Right lobe of liver (tissue), 6 donors: ENCODE results near the gene TSPAN33. TPM values are rescaled to one million over a fixed set of nuclear protein-coding genes. Genes with fewer than 3 reads are reported as not detected.
"Not testable (repeated sequence)": the region's sequence is repeated elsewhere in the genome, so short reads cannot be mapped to it uniquely, and the experiment has no call there.

Experiments
- ATAC-seq, 4 donors: fragments of 200-7000 bp; cut with Tn5 transposase; one replicate each; pipeline ENCODE4 v1.9.1; 2020; ENCODE audit warnings: mild to moderate bottlenecking in 4 of 4, moderate library complexity in 4 of 4
- DNase-seq, 3 donors: peaks; one replicate each; pipeline ENCODE4 v3.0.0-alpha.2; 2020
- H3K27ac ChIP-seq, 3 donors: fragments of 200-600 bp; one replicate each; pipeline ENCODE4 v1.8.0; 2022
- H3K27me3 ChIP-seq, 2 donors: fragments of 200-600 bp; one replicate each; pipeline ENCODE4 v1.8.0; 2022
- H3K36me3 ChIP-seq, 4 donors: fragments of 200-600 bp; sonication (generic) in 1 of 4; one replicate each; pipeline versions ENCODE4 v1.5.1 to v1.8.0; 2017 to 2022; ENCODE audit warnings: control low read depth in 1 of 4
- H3K4me1 ChIP-seq, 4 donors: fragments of 200-600 bp; sonication (generic) in 1 of 4; one replicate each; pipeline versions ENCODE4 v1.5.1 to v1.8.0; 2017 to 2022; ENCODE audit warnings: control low read depth in 1 of 4
- H3K4me3 ChIP-seq, 3 donors: fragments of 200-600 bp; one replicate each; pipeline ENCODE4 v1.8.0; 2022
- H3K9me3 ChIP-seq, 4 donors: fragments of 200-600 bp; sonication (generic) in 1 of 4; one replicate each; pipeline versions ENCODE4 v1.5.1 to v1.8.0; 2017 to 2022; ENCODE audit warnings: control low read depth in 1 of 4
- CTCF ChIP-seq, 4 donors: fragments of 200-600 bp in 3 of 4; fragments of 450-650 bp in 1 of 4; IDR thresholded peaks; one replicate each; pipeline versions ENCODE4 v1.5.1 to v1.8.0; 2016 to 2022; ENCODE audit warnings: antibody characterized with exemption in 4 of 4, mild to moderate bottlenecking in 2 of 4
- POLR2A ChIP-seq: fragments of 450-650 bp; IDR thresholded peaks from one replicate; pipeline ENCODE4 v1.6.1; 2017; ENCODE audit warnings: antibody characterized with exemption, mild to moderate bottlenecking
- WGBS: methylation state at CpG from one replicate; pipeline ENCODE4 v1.1.6; 2018; ENCODE audit warnings: low coverage, low lambda C conversion rate; ENCODE audit not compliant: insufficient coverage; ENCODE audit errors: missing lambda C conversion rate; 5-methylcytosine and 5-hydroxymethylcytosine counted together
- intact Hi-C, 2 donors: fragments of 100-400 bp; cut with DNase I; formaldehyde crosslinking; loops; one replicate each; pipeline versions ENCODE4 v1.11.2 to v1.14.1; 2022
- total RNA-seq, 6 experiments: library from RNA; depleted of rRNA in 2 of 6; stranded (reverse); fragments of >200 nt in 2 of 6; fragmentation: NEBNext Ultra II Directional in 3 of 6; extraction: Animal tissue kit (Norgen Biotek cat#: 25700) in 3 of 6; gene quantifications; one replicate each; pipeline versions ENCODE4 v1.1.0 to v1.2.4, GENCODE V29; 2016 to 2023
- donor health status: DM: no; HTN: yes; CAD: no.
- donor health status: DM: no; HTN: no; CAD: no.
- donor health status: DM: no; HTN: no; CAD: no.
- donor health status: DM: no; HTN: yes; CAD: no.
- donor health status: DM: no; HTN: yes; CAD: no.

The TSPAN33 gene
- total RNA-seq, 6 experiments from 2014 or later = 9.0 to 34.1 (median 23.2) TPM

- Histone ChIP-seq H3K9me3 (no peaks in the 10 kb centered on the region), H3K36me3 (no peaks in the 10 kb centered on the region), H3K27ac (no peak overlapping the region), H3K4me1 (no peaks in the 10 kb centered on the region), H3K4me3 (no peak overlapping the region), H3K27me3 (no peaks in the 10 kb centered on the region)
- ATAC-seq (no peak), DNase-seq (no peak)
- intact Hi-C loops = no loop called here
- TF ChIP-seq POLR2A (no peak), CTCF (IDR thresholded peaks at IDR 0.05) (no peak)
These were observed 33.5 kb upstream of the TSPAN33 start for GRCh38 chr7:129110982-129111376.

GRCh38 chr7:129115676-129116075, 28.8 kb upstream of the TSPAN33 start:
- Histone ChIP-seq H3K4me3 (no peak overlapping the region), H3K27ac (no peak overlapping the region), H3K27me3 (no peaks in the 10 kb centered on the region), H3K36me3 (no peaks in the 10 kb centered on the region), H3K4me1 (no peaks in the 10 kb centered on the region), H3K9me3 (no peaks in the 10 kb centered on the region)
- intact Hi-C loops = no loop called here
- TF ChIP-seq CTCF (IDR thresholded peaks at IDR 0.05) = no peak
- TF ChIP-seq POLR2A = no peak
- DNase-seq = no peak
- no peak for ATAC-seq

- Histone ChIP-seq H3K27me3 (no peaks in the 10 kb centered on the region), H3K27ac (no peak overlapping the region), H3K36me3 (no peaks in the 10 kb centered on the region), H3K4me3 (no peak overlapping the region), H3K9me3 (no peaks in the 10 kb centered on the region), H3K4me1 (no peaks in the 10 kb centered on the region)
- intact Hi-C loops = no loop called here
- DNase-seq = no peak
- no peak for ATAC-seq
- 87% methylated on average over 6 of the region's 7 CpGs for WGBS
- TF ChIP-seq CTCF (IDR thresholded peaks at IDR 0.05) = no peak
These were observed 26.3 kb upstream of the TSPAN33 start for GRCh38 chr7:129118182-129118581.

GRCh38 chr7:129118976-129119375, 25.5 kb upstream of the TSPAN33 start:
- DNase-seq (no peak), ATAC-seq (no peak)
- no peak for TF ChIP-seq CTCF (IDR thresholded peaks at IDR 0.05)
- TF ChIP-seq POLR2A = no peak
- Histone ChIP-seq H3K4me1 (no peaks in the 10 kb centered on the region), H3K36me3 (no peaks in the 10 kb centered on the region), H3K27me3 (no peaks in the 10 kb centered on the region), H3K4me3 (no peak overlapping the region), H3K9me3 (no peaks in the 10 kb centered on the region), H3K27ac (no peak overlapping the region)
- intact Hi-C loops = no loop called here
- WGBS = 96% methylated on average over 3 of the region's 3 CpGs

GRCh38 chr7:129121501-129122077, 22.9 kb upstream of the TSPAN33 start:
- H3K27me3 ChIP-seq, H3K27ac ChIP-seq, ATAC-seq, H3K9me3 ChIP-seq, H3K4me1 ChIP-seq, intact Hi-C loops, H3K4me3 ChIP-seq, H3K36me3 ChIP-seq, DNase-seq: not testable (repeated sequence)
- 94% methylated on average over 2 of the region's 3 CpGs for WGBS
